GM21447 (cell line): ENCODE results near the gene RIC3.

Experiments used
- ATAC-seq: cut with Tn5 transposase; IDR thresholded peaks from one replicate; pipeline ENCODE4 v1.9.1; 2021; ENCODE audit not compliant: unreplicated experiment

RIC3 gene

GRCh38 chr11:8090756-8091155 lies 78.1 kb downstream of the RIC3 start:
- no peak for ATAC-seq

- no peak for ATAC-seq
Observed at GRCh38 chr11:8089791-8090510, 78.9 kb downstream of the RIC3 start.

DNA sequence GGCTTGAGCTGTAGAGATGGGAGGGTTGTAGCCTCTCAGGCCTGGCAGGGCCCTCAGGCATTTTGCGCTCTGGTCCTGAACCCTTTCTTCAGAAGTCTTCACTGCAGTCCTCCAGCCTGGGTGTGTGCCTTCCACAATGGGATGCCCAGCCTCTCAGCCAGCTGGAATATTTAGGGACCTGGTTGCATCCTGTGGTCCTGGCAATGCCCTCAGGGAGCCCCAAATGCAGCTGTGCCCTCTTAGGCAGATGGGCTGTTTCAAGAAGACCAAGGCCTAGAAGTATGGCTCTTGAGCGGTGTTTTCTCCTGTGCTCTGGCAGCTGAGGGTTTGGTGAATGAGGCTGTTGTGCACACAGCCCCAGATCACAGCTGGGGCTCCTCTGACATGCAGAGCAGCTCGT lies 81.1 kb downstream of the RIC3 start:
- no peak for ATAC-seq

DNA sequence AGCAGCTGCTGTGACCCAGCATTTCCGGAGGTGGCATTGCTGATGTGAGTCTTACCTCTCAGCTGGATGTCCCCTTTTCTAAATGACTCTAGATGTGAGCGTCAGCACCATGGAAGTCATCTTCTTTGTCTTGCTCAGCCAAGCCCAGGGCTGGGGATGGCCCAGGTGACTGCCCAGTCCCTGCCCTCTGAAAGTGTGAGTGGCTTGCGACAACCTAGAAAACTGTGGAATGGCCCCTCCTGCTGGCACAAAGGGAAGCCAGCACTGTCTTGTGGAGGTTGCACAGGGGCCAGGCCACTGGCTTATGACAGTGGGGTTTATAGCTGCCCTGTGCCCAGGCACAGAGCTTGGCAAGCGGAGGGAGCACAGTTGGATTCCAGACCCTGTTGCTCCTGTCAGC lies 81.6 kb downstream of the RIC3 start:
- no peak for ATAC-seq

DNA sequence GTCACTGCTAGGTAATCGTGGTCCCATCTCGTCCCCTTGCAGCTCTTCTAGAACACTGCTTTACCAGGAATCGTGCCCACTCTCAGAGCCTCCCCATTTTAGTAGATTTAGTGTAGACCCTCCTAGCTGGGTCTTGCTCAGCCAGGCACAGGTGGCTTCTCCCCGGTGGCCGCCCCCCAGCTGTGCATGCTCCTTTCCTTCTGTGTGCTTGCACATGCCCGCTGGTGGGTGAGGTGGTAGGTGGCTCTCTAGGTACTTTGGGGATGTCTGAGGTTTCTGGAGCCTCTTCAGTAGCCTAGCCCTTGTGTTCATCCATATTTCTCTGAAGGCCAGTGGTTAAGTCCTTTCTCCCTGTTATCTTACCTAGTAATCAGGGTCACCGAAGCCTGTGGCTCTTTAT lies 82.3 kb downstream of the RIC3 start:
- no peak for ATAC-seq

DNA sequence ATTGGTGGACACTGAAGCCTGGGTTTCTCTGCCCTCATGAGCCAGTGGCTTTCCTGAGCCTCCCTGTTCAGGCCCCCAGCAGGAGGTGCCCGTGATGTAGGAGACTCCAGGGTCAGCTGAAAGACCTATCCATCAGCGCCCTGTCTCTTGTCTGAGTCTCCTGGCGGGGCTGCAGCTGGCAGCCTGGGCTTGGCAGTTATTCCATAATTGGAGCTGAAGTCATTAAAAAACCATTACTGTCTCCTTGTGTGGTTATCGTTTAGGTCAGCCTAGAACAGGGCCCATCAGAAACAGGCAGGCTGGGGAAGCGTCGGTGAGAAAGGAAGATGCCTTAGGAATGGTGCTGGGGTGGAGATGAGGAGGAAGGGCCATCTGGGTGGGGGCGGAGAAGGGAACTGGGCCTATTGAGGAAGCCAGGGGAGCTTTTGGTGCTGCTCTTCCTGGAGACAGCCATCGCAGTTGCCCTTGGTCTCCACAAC lies 82.8 kb downstream of the RIC3 start:
- no peak for ATAC-seq

- no peak for ATAC-seq
Observed at GRCh38 chr11:8085011-8085645, 83.7 kb downstream of the RIC3 start.

DNA sequence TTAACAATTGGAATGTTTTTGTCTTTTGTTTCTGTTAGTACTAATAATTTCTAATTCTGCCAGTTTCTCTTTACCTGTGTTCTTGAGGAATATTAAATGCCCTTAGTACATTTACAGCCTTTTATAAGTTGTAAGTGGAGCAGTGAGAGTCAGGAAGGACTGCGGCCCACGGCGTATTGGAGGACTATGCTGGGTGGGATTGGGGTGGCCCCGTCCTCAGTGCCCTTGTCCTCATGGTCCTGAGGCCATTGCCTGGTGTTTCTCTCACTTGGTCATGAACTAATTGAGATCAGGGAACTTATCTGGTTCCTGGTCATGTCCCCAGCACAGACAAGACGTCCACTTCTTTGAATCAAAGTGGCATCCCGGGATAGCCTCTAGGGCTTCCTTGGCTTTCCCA lies 84.5 kb downstream of the RIC3 start:
- ATAC-seq, result no peak

DNA sequence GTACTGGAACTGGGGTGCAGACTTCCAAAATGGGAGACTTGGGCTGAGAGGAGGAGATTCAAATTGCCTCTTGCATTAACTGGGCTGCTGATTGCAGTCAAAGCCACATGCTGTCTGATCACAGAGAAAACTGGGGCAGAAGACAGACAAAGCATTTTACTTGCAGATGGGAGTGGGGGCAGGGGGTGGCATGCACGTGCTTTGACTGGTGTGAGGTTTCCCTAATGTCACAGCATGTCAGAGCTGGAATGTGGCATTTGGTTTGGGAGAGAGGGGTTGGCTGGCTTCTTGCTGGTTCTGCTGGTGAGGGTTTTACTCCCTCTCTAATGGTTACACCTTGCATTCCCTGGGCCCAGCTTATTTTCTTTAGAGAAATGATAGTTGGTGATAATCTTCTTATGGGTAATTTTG lies 84.9 kb downstream of the RIC3 start:
- ATAC-seq, result no peak

DNA sequence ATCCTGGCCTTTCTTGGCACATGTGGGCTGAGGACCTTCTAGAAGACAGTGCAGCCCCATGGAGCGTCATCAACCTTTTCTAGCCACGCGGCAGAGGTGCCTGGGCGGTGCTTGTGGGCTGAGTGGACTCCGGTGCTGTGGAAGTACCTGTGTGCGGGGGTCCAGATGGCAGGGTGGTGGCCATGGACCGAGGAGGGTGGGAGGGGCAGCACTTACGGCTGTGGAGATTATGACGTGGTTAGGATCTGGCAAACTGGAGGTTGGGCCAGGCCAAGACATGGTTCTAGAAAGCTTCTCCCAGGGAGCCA lies 85.8 kb downstream of the RIC3 start:
- ATAC-seq, result no peak

- ATAC-seq, result no peak
Observed at GRCh38 chr11:8082391-8083087, 86.3 kb downstream of the RIC3 start.

DNA sequence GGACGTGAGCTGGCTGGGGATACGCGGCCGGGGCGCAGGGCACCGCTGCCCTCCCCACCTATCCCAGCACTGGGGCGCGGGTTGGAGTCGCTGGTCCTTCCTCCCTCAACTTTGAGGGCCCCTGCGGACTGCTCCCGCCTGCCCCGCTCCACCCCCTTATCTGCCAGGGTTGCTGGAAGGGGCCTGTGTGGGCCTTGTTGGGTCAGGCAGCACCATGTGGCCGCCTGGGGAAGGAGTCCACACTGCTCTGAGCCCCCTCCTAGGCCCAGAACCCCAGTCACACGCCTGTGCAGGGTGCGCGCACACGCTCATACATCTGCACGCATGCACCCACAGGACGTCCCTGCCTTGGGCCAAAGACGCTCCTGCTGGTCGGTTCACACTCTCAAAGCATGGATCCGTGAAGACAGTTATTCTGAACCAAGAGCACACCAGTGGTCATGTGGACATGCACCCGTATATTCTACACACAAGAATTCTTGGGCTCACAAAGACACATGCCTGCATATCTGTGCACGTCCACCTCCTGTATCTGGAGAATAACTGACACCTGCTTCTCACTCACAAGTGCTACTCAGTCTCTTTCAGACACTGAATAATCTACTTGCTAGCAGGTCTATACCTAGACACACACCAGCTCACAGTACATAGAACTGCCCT lies 87.1 kb downstream of the RIC3 start:
- no peak for ATAC-seq

DNA sequence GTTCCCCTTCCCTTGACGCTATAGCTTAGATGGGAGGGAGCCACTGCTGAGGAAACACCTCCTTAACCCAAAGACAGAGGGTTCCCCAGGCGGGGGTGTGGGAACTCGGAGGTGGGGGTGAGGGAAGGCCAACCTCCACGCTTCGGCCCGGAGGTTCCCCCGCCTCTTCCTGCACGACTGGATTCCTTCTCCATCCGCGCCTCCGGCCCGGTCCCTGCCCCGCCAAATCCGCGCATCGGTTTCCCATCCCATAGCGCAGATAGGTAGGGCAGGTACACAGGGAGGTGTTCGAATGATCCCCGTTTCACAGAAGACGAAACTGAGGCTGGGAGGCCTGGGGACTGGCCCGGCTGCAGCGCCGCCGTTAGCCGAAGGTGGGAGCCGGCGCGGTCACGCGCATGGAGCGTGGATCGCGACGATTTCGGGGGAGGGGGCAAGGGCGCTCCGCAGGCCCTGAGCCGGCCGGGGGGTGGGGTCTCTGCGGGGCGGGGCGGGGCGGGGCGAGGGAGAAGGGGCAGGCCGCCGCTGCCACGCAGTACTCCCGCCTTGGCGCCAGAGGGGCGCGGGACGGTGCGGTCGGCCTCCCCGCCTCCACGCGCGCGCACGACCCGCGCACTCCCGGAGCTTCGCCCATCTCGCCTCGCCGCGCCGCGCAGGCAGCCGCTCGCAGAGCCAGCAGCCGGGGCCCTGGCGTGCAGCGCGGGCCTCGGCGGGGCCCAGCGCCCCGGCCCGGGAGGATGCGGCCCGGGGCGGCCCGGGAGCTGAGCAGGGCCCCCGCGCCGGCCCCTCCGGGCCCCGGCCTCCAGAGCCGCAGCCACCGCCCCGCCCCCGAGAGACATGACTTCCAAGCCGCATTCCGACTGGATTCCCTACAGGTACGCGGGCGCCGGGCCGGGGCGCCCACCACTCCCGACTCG lies 87.9 kb downstream of the RIC3 start, which contains the start of gene TUB:
Gene TUB, plus strand, starts transcription at position 538 of the 917 bp plus-strand sequence. Its CDS starts 300 bp downstream, at position 838.
- ATAC-seq, result no peak

- ATAC-seq, result no peak
Observed at GRCh38 chr11:8080069-8080670, 88.7 kb downstream of the RIC3 start.

DNA sequence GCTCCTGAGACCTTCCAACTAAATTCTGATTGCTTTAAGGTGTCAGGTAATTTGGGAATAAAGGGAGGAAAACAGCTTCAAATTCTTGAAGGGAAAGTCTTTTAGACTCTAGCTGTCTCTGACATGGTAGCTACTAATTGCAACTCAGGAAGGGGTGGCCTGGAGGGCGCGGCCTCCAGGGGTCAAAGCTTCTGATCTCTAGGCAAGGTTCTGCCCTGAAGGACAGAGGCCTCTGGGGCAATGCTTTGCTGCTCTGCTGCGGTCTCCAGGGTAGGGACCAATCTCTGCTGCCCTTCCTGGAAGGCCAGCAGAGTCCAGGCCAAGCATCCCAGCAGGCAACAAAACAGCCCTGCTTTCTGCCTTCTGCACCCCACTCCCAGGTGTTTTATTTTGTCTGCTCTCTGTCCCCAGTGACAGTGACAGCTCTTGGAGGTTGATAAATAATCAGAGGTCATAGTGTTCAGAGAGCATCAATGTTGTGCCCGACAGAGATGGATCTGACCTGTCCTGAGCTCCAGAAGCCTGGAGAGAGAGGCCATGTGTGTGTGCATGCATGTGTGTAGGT lies 89.6 kb downstream of the RIC3 start:
- no peak for ATAC-seq

- no peak for ATAC-seq
Observed at GRCh38 chr11:8075119-8075726, 93.6 kb downstream of the RIC3 start.

DNA sequence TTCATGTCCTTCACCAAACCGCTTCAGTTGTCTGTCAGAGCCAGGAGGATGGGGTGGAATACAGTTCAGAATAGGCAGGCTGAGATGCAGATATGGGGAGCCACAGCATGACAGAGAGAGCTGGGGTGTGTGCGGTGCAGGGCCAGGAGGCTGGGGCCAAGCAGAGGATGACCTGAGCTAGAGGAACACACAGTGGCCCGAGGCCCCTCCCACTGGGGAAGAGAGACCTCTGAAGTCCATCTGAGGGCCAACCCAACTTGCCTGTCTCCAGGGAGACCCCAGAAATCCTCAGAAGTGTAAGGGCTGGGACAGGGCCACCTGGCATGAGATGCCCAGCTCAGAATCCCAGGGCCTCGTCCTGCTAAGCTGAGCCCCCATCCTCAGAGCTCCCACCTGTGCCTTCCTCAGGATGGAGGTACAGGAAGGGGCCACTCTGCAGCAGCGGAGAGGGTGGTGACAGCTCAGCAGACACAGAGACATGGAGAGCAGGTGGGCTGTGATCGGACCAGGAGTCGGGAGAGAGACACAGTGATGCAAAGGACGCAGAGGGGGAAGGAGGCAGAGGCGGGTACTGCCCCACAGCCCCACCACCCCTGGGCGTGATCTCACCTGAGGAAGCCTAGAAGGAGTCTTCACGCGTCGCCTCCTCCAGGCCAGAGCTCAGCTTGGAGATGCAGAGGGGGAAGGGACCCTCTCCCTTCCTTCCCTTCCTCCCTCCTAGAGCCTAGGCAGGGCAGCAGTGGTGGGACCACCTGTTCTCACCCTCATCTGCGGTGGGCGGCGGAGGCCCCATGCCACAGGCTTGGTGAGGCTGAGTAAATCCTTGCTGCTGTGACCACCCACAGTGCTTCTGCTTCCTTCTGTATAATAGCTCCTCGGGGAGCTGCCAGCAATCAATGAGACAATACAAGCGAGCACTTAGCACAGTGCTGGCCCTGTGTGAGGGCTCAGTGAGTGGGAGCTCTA lies 96.9 kb downstream of the RIC3 start:
- no peak for ATAC-seq

GRCh38 chr11:8070417-8071115 lies 98.3 kb downstream of the RIC3 start:
- ATAC-seq, result no peak
